Measurements from ENCODE around the gene NCF4.

Gene NCF4

DNA sequence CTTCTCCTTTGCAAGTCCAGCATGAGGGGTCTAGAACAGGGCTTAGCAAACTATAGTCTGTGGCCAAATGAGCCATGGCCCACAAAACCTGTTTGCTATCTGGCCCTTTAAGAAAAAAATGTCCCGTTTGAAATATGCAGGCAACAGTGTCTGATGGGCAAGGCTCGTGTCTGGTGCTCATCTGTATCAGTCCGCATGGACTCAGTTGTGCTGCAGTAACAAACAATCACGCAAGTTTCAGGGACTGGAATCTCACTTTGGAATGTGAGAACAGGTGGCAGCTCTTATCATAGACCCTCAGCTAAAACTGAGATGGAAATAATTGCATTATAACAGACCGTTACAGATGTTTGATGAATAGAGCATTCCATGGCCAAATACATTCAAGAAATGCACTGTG, 24.9 kb upstream of the NCF4 start:
- no peaks in the 10 kb centered on the region for H3K27me3 ChIP-seq (replicated peaks; ENCODE audit: insufficient read depth, low read length)
- no peak overlapping the region for H3K27ac ChIP-seq (ENCODE audit: low read length)
- H3K79me2 ChIP-seq (ENCODE audit: low read length), result no peaks in the 10 kb centered on the region
- peaks cover 14% of the 10 kb centered on the region for H3K4me1 ChIP-seq (ENCODE audit: low read length)
- no peaks in the 10 kb centered on the region for H3K9me2 ChIP-seq (replicated peaks; ENCODE audit: insufficient read depth, low read length)
- no peak for TF ChIP-seq EZH2 (optimal IDR thresholded peaks at IDR 0.05; ENCODE audit: low read depth, low read length)
- TF ChIP-seq, protein P1, sequence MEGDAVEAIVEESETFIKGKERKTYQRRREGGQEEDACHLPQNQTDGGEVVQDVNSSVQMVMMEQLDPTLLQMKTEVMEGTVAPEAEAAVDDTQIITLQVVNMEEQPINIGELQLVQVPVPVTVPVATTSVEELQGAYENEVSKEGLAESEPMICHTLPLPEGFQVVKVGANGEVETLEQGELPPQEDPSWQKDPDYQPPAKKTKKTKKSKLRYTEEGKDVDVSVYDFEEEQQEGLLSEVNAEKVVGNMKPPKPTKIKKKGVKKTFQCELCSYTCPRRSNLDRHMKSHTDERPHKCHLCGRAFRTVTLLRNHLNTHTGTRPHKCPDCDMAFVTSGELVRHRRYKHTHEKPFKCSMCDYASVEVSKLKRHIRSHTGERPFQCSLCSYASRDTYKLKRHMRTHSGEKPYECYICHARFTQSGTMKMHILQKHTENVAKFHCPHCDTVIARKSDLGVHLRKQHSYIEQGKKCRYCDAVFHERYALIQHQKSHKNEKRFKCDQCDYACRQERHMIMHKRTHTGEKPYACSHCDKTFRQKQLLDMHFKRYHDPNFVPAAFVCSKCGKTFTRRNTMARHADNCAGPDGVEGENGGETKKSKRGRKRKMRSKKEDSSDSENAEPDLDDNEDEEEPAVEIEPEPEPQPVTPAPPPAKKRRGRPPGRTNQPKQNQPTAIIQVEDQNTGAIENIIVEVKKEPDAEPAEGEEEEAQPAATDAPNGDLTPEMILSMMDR (IDR thresholded peaks at IDR 0.05; ENCODE audit: low read length), result no peak
- no peak for TF ChIP-seq EZH2phosphoT487 (IDR thresholded peaks at IDR 0.05; ENCODE audit: low read length)
- no peaks in the 10 kb centered on the region for H3F3A ChIP-seq (ENCODE audit: insufficient read depth, low read length)
- DNase-seq, result no peak
- H2AFZ ChIP-seq (ENCODE audit: low read length), result no peak overlapping the region
- H3K9ac ChIP-seq (ENCODE audit: low read length), result no peak overlapping the region
- no peaks in the 10 kb centered on the region for H4K20me1 ChIP-seq (ENCODE audit: insufficient read depth, low read length)
- H3K4me2 ChIP-seq (ENCODE audit: low read depth, low read length), result no peak overlapping the region
- H3K36me3 ChIP-seq (replicated peaks; ENCODE audit: insufficient read depth, low read length), result no peaks in the 10 kb centered on the region
- H3K4me3 ChIP-seq (ENCODE audit: low read length), result no peak overlapping the region
- H3K9me3 ChIP-seq (replicated peaks; ENCODE audit: insufficient read depth, low read length), result no peaks in the 10 kb centered on the region

DNA sequence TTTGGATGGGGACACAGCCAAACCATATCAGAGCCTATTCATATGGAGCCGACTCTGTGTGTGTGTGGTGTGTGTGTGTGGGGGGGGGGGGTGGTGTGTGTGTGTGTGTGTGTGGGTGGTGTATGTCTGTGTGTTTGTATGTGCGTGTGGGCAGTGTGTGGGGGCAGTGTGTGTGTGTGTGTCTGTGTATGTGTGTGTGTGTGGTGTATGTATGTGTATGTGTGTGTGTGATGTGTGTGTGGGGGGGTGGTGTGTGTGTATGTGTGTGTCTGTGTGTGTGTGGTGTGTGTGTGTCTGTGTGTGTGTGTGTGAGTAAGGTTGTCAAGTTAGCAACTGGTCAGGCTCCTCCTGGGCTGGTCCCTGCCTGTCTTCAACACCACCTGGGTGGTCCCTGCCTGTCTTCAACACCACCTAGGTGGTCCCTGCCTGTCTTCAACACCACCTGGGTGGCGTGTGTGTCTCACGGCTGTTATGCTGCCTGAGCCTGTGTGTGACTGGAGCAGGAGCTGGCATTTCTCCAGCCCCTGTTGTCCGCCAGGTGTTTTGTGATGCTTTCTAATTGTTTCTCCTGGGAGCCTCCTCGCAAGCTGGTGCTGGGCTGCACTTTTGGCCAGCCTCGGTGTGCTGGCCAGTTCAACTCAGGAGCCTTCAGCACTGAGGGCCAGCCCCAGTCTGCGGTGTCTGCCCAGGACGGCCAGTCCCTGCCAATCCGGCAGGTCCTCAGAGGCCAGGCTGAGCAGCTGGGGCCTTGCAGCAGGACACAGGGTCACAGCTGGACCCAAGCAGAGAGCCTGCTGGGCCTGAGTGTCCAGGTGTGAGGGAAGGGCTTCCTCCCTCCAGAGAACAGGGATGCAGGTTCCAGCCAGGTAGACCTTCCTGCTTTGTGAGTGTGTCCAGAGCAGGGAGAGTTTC, 22.4 kb upstream of the NCF4 start:
- no peaks in the 10 kb centered on the region for H3F3A ChIP-seq (ENCODE audit: insufficient read depth, low read length)
- H3K79me2 ChIP-seq (ENCODE audit: low read length), result no peaks in the 10 kb centered on the region
- no peaks in the 10 kb centered on the region for H3K36me3 ChIP-seq (replicated peaks; ENCODE audit: insufficient read depth, low read length)
- peaks cover 14% of the 10 kb centered on the region for H3K4me1 ChIP-seq (ENCODE audit: low read length)
- no peaks in the 10 kb centered on the region for H4K20me1 ChIP-seq (ENCODE audit: insufficient read depth, low read length)
- no peaks in the 10 kb centered on the region for H3K9me2 ChIP-seq (replicated peaks; ENCODE audit: insufficient read depth, low read length)
- no peak overlapping the region for H3K4me3 ChIP-seq (ENCODE audit: low read length)
- DNase-seq, result no peak
- no peak overlapping the region for H3K4me2 ChIP-seq (ENCODE audit: low read depth, low read length)
- no peak overlapping the region for H3K9ac ChIP-seq (ENCODE audit: low read length)
- no peaks in the 10 kb centered on the region for H3K27me3 ChIP-seq (replicated peaks; ENCODE audit: insufficient read depth, low read length)
- H3K27ac ChIP-seq (ENCODE audit: low read length), result no peak overlapping the region
- no peak overlapping the region for H2AFZ ChIP-seq (ENCODE audit: low read length)
- TF ChIP-seq EZH2phosphoT487 (IDR thresholded peaks at IDR 0.05; ENCODE audit: low read length), result no peak
- no peaks in the 10 kb centered on the region for H3K9me3 ChIP-seq (replicated peaks; ENCODE audit: insufficient read depth, low read length)

DNA sequence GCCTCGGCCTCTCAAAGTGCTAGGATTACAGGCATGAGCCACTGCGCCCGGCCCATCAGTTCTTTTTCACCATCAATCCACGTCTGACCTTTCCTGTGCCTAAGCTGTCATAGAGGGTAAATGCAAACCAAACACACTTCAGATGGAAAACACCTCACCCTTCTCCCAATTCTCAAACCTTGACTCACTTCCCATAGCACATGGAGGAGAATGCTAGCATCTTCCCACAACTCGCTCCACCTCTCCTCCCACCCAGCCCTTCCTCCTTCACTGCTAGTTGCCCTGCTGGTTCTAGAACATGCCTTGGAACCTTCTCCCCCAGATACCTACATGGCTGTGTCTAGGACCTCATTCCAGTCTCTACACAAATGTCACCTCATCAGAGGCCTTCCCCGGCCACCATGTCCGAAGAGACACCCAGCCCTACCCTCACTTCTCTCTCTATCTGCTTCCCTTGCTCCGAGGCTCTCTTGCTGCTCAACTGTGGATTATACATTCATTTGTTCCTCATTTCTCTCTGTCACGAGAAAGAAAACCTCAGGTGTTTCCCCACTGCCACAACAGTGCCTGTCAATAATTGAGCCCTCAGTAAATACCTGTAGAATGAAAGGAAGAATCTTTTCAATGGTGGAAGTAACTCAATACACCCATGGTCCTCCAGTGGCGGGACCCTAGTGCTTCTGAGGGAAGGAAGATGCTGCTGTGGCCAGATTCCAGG, 21.3 kb upstream of the NCF4 start:
- no peaks in the 10 kb centered on the region for H4K20me1 ChIP-seq (ENCODE audit: insufficient read depth, low read length)
- DNase-seq, result no peak
- no peak overlapping the region for H3K9ac ChIP-seq (ENCODE audit: low read length)
- H3K9me3 ChIP-seq (replicated peaks; ENCODE audit: insufficient read depth, low read length), result no peaks in the 10 kb centered on the region
- TF ChIP-seq, protein P1 (IDR thresholded peaks at IDR 0.05; ENCODE audit: low read length), result no peak
- TF ChIP-seq EZH2phosphoT487 (IDR thresholded peaks at IDR 0.05; ENCODE audit: low read length) (no peak), EZH2 (optimal IDR thresholded peaks at IDR 0.05; ENCODE audit: low read depth, low read length) (no peak)
- H3F3A ChIP-seq (ENCODE audit: insufficient read depth, low read length), result no peaks in the 10 kb centered on the region
- no peaks in the 10 kb centered on the region for H3K36me3 ChIP-seq (replicated peaks; ENCODE audit: insufficient read depth, low read length)
- H3K4me1 ChIP-seq (ENCODE audit: low read length), result peaks cover 14% of the 10 kb centered on the region
- no peaks in the 10 kb centered on the region; the same call in 1 of the 2 replicates for H3K27me3 ChIP-seq (replicated peaks; ENCODE audit: insufficient read depth, low read length)
- peak overlapping the region; percentile 37 for H3K4me2 ChIP-seq (ENCODE audit: low read depth, low read length)
- H2AFZ ChIP-seq (ENCODE audit: low read length), result peak overlapping the region; percentile 5; the same call in 1 of the 2 replicates
- peak overlapping the region; percentile 45; the same call in 1 of the 2 replicates for H3K27ac ChIP-seq (ENCODE audit: low read length)
- H3K79me2 ChIP-seq (ENCODE audit: low read length), result no peaks in the 10 kb centered on the region
- no peaks in the 10 kb centered on the region for H3K9me2 ChIP-seq (replicated peaks; ENCODE audit: insufficient read depth, low read length)
- no peak overlapping the region; the same call in 1 of the 2 replicates for H3K4me3 ChIP-seq (ENCODE audit: low read length)

Data from MM.1S (cell line).